GM18907 (cell line): ENCODE data around the gene SNX18.
A peak's percentile ranks its signal among the peaks of the same experiment; 100 is the strongest.
"Not testable (repeated sequence)": the region's sequence is repeated elsewhere in the genome, so short reads cannot be mapped to it uniquely, and the experiment has no call there.

Experiments
- ATAC-seq: cut with Tn5 transposase; IDR thresholded peaks from one replicate; pipeline ENCODE4 v1.9.1; 2021; ENCODE audit warnings: mild to moderate bottlenecking, moderate library complexity; ENCODE audit not compliant: unreplicated experiment

The SNX18 gene, protein sequence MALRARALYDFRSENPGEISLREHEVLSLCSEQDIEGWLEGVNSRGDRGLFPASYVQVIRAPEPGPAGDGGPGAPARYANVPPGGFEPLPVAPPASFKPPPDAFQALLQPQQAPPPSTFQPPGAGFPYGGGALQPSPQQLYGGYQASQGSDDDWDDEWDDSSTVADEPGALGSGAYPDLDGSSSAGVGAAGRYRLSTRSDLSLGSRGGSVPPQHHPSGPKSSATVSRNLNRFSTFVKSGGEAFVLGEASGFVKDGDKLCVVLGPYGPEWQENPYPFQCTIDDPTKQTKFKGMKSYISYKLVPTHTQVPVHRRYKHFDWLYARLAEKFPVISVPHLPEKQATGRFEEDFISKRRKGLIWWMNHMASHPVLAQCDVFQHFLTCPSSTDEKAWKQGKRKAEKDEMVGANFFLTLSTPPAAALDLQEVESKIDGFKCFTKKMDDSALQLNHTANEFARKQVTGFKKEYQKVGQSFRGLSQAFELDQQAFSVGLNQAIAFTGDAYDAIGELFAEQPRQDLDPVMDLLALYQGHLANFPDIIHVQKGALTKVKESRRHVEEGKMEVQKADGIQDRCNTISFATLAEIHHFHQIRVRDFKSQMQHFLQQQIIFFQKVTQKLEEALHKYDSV

DNA sequence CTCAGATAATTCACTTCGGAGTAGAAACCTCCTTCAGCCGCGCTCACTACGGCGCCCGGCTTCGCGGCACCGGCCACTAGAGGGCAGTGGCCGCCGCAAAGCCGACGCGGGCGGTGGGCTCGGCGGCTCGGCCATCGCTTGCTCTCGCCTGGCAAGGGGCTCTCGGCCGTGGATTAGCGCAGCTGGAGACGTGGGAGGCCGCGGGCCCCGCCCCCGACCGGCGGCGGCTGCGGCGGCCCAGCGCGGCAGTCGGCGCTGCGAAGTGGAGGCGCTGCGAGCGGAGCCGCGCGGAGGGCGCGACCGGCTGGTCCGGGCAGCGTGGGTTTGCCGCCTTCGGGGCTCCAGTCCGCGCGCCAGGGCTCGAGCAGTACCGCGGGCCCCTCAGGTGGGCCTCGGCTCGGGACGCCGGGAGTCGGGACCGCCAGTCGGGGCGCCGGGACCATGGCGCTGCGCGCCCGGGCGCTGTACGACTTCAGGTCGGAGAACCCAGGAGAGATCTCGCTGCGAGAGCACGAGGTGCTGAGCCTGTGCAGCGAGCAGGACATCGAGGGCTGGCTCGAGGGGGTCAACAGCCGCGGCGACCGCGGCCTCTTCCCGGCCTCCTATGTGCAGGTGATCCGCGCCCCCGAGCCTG, at the start of gene SNX18:
TSS of gene SNX18 (plus strand) at position 248 of the 634 bp plus-strand sequence. CDS start at position 442, 194 bp downstream.
- ATAC-seq, result peak; percentile 97

DNA sequence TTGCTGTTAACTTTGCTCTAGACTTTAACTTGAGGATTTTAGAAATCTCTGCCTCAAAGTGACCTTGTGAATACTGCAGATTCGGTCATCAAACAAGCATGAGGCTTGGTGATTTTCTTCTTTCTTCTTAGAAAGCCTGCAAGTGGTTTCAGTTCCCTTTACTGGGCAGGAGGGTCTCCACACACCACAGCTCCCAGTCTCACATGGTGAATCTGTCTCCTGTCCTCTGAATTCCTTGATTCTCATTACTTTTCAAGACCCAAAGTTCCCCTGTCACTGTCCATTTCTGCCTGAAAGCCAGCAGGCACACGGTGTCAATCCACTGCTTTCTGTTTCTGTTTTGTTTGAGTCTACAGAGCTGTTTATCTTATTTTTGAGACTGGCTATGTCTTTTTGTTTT, 47.9 kb upstream of the SNX18 start:
- peak; percentile 88 for ATAC-seq

DNA sequence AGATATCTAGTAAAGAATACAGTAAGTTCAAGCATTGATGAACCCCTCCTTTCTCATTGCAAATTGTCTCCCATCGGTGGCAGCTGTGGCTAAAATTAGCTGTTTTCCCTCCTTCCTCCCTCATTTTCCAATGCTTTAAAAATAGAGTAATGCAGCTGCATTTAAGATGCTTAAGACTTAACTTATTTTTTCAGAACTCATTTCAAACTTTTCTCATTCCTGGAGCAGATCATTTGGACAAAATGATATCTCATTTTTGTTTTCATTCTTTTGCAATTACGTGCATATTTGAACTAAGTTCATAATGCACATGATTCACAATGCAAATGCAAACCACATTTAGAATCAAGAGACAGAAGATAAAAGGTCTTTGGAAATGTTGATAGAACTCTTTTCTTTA, 47.4 kb upstream of the SNX18 start:
- ATAC-seq, result no peak

DNA sequence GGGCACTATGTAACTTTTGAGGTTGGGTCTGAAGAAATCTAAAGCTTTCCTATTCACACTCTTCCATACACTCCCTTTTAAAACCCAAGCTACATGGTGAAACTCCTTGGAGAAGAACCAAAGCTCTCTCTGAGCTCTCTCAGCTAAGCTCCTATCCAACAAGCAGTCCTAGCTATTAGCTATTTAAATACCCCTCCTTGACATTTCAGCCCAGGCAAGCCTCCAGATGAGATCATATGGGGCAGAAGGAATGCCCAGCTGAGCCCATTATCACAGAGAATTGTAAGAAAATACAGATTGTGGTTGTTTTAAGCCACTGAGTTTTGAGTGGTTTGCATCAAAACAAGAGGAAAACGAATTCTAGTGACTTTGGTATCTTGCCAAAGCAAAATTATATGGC, 46.9 kb upstream of the SNX18 start:
- no peak for ATAC-seq

DNA sequence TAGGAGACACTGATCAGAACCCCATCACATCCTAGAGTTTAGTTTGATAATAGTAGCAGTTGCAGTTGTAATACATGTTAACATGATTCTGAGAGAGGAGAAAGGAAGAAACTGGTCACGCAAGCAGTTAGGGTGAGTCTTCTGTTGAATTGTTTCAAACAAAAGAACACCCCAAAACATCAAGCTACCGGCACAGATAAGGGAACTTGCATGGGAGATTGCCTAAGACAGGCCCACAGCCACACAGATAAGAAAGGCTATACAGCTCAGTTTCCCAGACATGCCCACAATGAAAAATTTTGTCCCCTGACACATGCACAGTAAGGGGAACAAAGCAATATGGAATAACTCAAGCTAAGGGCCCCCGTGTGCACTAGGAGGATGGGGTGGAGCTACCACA, 46.2 kb upstream of the SNX18 start:
- no peak for ATAC-seq

DNA sequence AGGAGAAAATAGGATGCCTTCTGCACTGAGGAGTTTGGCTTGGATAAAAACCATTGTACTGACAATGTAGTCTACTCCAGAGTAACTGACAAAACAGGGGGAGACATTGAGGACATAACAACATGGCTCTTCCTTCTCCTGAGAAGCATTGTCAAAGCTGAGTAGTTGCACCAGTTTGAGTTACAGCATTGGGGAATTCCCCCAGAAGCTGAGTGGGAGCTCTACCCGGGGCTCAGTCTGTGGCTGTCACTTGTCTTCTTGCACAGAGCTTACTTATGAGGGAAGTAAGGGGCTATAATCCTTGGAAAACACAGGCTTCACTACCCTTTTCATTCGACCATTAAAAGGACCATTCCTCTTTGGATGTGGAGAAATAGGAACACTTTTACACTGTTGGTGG, 40.9 kb upstream of the SNX18 start:
- no peak for ATAC-seq

DNA sequence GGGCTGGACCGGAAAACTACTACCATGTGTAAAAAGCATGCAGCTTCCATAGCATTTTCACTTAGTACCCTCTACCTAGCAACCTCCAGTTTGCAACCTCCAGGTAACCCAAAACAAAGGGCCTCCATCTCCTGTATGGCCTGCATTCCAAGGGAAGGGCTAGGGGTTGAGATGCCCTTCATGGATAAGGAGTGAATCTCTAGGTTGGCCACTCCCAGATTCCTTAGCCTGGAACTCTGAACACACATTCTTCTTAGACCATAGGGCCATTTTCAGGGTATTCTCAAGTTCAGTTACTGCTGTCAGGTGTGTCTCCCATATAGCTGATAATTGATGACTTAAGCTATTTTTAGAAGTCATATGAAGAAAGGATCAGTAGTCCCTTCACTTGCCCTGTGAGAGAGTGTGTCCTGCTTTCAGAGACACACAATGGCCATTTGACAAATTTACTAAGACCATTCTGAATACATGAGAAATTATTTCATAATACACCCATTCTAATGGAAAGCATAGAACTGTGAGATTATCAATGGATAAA, 39.5 kb upstream of the SNX18 start:
- ATAC-seq, result no peak

DNA sequence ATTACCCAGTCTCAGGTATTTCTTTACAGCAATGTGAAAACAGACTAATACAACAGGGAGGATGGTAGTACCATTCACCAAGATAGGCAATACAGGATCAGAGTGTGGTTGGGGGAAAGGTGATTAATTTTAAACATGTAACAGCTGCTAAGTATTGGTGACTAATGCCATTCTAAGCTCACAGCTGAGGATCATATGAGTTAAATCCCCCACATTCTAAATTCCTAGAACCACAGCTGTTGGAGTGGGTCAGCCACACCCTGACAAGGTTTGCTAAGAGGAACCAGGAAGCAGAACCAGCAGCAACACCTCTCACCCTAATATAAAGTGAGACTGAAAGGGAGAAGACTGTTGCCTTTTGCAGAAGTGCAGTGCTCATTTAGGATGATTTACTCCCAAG, 37.3 kb upstream of the SNX18 start:
- no peak for ATAC-seq

DNA sequence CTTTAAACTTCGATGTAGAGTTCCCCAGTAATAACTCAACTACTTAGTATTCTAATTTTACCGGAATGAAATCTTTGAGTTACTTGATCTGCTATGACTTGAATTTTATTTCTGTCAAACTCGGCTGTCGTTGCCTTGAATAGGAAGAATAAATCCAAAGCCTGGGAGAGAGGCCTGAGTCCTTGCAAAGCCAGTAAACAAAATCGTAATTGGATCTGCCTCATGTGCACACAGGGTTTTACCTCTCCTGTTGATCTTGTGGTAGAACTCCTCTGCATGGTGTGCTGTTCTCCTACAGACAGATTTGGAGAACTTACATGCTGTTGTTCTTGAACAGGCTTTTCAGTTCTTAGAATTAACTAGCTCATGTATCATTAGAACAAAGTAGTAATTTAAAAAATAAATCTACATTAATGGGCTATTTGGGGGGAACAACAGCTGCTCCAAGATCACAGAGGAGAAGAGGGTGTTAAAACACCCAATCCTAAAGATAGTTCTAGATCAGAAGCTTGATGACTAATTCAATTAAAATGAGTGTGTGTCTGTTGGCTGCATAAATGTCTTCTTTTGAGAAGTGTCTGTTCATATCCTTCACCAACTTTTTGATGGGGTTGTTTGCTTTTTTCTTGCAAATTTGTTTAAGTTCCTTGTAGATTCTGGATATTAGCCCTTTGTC, 33.2 kb upstream of the SNX18 start:
- ATAC-seq, result no peak

DNA sequence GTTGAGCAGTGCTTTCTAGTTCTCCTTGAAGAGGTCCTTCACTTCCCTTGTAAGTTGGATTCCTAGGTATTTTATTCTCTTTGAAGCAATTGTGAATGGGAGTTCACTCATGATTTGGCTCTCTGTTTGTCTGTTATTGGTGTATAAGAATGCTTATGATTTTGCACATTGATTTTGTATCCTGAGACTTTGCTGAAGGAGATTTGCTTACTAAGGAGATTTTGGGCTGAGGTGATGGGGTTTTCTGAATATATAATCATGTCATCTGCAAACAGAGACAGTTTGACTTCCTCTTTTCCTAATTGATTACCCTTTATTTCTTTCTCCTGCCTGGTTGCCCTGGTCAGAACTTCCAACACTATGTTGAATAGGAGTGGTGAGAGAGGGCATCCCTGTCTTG, 31.9 kb upstream of the SNX18 start:
- not testable (repeated sequence) for ATAC-seq

DNA sequence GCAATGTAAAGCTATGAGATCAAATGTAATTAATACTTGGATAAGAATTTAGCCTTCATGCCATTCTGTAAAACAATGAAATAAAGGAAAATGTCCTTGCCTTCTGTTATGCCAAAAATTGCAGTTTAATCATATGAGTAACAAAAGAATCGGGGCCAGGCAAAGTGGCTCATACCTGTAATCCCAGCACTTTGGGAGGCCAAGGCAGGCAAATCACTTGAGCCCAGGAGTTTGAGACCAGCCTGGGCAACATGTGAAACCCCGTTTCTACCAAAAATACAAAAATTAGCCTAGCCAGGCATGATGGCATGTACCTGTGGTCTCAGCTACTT, 27.9 kb upstream of the SNX18 start:
- not testable (repeated sequence) for ATAC-seq

DNA sequence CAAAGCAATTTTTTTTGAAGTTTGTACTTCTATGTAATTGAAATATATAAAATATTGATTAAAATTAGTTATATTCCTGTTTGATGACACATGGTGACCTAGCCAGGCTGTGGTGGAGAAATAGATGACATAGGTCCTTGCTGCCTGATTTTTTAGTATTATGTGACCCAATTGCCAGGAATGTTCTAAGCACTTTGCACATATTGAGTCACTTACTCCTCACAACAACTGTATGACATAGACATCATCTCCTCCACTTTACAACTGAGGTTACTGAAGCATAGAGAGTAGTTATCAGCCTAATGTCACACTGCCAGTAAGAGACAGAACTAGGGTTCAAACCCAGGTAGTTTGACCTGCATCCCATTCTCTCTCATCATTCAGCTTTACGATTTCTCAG, 26.2 kb upstream of the SNX18 start:
- ATAC-seq, result no peak

DNA sequence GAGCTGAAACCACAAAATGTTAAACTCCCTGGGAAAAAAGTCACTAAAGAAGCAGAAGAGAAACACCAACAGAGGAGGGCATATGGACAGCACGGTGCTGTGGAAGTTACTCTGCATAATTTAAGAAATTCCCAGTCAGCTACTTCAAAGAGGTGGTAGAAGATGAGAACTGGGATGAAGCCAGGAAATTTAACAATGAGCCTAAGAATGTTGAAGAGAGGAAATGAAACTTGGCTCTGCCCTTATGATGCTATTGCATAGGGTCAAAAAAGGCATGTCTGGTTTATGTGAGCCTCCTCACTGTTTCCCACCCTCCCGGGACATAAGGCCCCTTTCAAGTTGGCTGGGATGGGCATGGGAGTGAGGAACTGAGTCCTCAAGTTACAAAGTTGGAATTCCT, 25.4 kb upstream of the SNX18 start:
- no peak for ATAC-seq

DNA sequence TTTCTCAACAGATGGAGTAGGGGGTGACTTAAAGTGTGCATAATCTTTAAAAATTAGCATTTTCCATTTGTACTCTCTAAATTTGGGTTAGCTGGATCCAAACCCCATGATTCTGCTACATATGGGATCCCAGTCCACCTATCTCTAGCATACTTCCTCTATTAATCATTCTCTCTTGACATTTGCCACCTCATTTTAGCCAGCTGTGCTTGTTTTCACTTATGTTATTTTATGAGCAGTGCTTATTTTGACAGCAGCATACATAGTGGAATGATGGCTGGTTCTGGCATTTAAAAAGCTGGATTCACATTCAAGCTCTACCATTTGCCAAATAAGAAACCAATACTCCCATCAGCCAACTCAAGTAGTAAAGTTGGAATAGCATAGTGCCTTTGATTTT, 22.5 kb upstream of the SNX18 start:
- ATAC-seq, result no peak

DNA sequence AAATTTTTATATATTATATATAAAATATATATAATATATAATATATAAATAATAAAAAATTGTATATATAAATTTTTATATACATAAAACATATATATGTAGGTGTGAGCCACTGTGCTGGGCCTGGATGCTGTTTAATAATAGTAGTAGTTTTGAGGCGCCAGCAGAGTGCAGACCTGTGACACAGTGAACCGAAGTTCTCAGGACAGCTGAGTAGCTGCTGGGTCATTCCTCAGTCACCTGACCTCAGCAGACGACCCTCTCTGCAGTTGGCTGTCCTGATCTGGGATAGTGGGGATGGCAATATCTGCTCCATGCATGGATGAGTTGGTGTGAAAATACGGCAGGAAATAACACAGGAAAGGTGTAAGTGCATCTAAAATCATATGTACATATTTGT, 3.3 kb upstream of the SNX18 start:
- ATAC-seq, result no peak

DNA sequence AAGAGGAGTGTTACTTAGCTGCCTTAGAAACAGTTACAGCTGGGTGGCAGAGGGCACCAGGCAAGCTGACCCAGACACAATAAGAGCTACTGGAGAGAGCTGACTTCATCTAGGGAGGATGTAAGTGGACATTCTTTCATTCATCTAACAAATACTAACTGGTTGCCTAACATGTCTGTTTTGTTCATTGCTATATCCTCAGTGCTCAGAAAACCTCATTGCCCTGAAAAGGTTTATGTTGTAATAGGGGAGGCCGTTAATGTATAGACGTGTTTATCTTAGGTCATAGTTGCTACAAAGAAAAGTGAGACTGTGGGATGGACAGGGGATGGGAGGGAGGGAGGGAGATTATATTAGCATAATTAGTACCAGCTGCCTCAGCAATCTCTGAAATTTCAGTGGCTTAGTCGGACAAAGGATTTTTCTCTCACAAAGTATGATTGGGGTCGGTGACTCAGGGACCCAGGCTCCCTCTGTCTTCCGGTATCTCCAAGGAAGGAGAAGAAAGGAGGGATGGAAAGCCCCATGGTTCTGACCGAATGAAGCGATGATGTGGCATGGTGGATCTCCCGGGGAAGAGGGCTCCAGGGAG, 2.6 kb upstream of the SNX18 start:
- no peak for ATAC-seq

DNA sequence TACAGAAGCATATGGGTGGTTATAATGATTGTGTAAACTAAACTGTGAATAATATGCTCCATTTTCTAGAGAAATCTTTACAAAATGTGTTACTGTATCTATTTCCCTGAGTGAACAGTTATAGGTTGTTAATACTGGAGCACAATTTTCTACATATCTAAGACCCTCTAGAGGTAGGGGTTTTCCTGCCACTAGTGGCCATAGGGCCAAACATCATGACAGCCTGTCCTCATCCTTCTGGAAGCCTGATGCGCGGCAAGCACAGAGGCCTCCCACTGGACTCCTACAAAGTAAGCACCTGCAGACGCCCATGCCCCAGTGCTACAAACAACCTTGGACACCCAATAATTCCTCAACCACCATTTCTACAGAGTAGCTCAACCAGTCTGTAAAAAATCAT, 1.9 kb upstream of the SNX18 start:
- ATAC-seq, result no peak

DNA sequence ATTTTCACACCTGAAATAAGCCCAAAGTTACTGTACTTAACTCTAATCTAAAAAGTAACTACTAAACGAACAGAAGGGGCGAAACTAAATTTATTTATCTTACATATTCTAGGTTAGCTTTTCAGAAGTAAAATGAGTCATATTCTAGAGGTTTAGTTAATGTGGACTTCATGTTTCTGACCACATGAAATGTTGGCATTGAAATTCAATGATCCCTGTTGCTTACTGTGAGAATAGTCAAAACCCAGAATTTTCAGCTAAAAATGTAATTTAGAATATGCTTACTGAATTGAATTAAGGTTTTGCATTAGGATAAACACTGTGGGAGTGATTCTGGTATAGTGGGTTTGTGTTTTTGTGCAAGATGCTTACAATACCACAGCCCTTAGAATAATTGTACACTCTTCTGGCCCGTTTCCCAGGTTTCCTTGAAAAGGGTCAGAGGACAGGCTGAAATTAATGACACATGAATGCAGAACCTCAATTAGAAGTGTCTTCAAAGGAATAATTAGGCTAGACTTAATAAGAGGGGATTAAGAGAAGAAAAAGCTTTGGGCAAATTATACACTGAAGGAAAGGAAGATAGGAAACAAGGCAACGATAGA, 1.4 kb upstream of the SNX18 start:
- no peak for ATAC-seq

DNA sequence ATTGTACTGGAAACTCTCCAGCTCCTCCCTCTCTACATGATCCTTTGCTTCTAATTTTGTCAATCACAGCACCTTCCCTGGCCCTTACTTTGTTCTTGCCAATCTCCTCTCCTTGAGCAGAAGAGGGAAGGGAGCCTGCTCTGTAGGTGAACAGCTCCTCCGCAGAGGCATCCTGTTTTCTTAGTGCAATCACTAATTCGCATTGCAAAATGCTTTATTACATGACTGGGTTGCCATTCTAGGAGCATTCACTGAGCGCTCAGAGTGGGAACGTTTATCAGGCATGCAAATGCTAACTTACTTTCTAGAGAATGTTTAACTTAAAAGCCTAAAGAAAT, 416 bp upstream of the SNX18 start:
- peak; percentile 22 for ATAC-seq

DNA sequence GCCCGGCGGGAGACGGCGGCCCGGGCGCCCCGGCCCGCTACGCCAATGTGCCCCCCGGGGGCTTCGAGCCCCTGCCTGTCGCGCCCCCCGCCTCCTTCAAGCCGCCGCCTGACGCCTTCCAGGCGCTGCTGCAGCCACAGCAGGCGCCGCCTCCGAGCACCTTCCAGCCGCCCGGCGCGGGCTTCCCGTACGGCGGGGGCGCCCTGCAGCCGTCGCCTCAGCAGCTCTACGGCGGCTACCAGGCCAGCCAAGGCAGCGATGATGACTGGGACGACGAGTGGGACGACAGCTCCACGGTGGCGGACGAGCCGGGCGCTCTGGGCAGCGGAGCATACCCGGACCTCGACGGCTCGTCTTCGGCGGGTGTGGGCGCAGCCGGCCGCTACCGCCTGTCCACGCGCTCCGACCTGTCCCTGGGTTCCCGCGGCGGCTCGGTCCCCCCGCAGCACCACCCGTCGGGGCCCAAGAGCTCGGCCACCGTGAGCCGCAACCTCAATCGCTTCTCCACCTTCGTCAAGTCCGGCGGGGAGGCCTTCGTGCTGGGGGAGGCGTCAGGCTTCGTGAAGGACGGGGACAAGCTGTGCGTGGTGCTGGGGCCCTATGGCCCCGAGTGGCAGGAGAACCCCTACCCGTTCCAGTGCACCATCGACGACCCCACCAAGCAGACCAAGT, 723 bp downstream of the SNX18 start:
- peak; percentile 35 for ATAC-seq
